ENCODE results near the gene ZNF367. TPM values are rescaled to one million over a fixed set of nuclear protein-coding genes. Genes with fewer than 3 reads are reported as not detected.

The ZNF367 gene
- total and polyA plus RNA-seq, 2 donors (not counting 1 experiment from before 2014, with no cell fraction given): 1.3 to 2.2 TPM

GRCh38 chr9:96440671-96441199, 22.6 kb upstream of the ZNF367 start:
- ChIA-PET POLR2A (no interaction called here), CTCF (interaction anchor here (0.7 to 0.9 kb wide), 2 partner anchors 16 to 1533 kb away, joined by 3 read pairs; no protein-coding TSS in a partner anchor)
- TF ChIP-seq CTCF (IDR thresholded peaks at IDR 0.05) (no peak), EZH2 (IDR thresholded peaks at IDR 0.05; ENCODE audit: borderline replicate concordance, insufficient read depth, low read depth, low read length, poor library complexity, severe bottlenecking) (no peak)
- Mint-ChIP-seq H3K27ac (no peak overlapping the region), H3K9me3 (ENCODE audit: insufficient read depth) (no peaks in the 10 kb centered on the region), H3K27me3 (no peaks in the 10 kb centered on the region), H3K4me3 (no peak overlapping the region), H3K4me1 (no peaks in the 10 kb centered on the region)
- Histone ChIP-seq H2AFZ (ENCODE audit: insufficient read depth, low read depth, low read length, poor library complexity, severe bottlenecking) (no peak overlapping the region), H3K4me1 (ENCODE audit: control insufficient read depth in 2 of 2, insufficient read depth in 2 of 2, low read length in 2 of 2) (no peaks in the 10 kb centered on the region), H3K9me3 (ENCODE audit: control extremely low read depth in 1 of 3, control insufficient read depth in 2 of 3, insufficient read depth in 1 of 3, low read length in 2 of 3) (no peaks in the 10 kb centered on the region), H3K36me3 (replicated peaks in 1 of 2; ENCODE audit: control extremely low read depth in 1 of 2, control insufficient read depth in 1 of 2, extremely low read depth in 1 of 2, insufficient read depth in 2 of 2, low read length in 1 of 2) (no peaks in the 10 kb centered on the region), H3K27ac (ENCODE audit: low read length in 2 of 2) (no peak overlapping the region), H3K79me2 (ENCODE audit: control insufficient read depth, insufficient read depth, low read length) (no peaks in the 10 kb centered on the region), H3K9ac (ENCODE audit: low read length) (no peak overlapping the region), H3K4me3 (ENCODE audit: control extremely low read depth in 1 of 5, extremely low read depth in 1 of 5, insufficient read depth in 1 of 5, low read depth in 2 of 5, low read length in 4 of 5) (no peak overlapping the region), H3K4me2 (replicated peaks; ENCODE audit: low read depth, low read length, poor library complexity, severe bottlenecking) (no peak overlapping the region), H4K20me1 (ENCODE audit: control insufficient read depth, insufficient read depth, low read length, poor library complexity, severe bottlenecking) (no peaks in the 10 kb centered on the region), H3K27me3 (replicated peaks in 1 of 4; ENCODE audit: control extremely low read depth in 1 of 4, control insufficient read depth in 3 of 4, insufficient read depth in 4 of 4, low read length in 3 of 4) (no peaks in the 10 kb centered on the region)
- ATAC-seq (ENCODE audit: low read depth) (no peak), DNase-seq (no peak)
- WGBS (ENCODE audit: insufficient coverage): 100% methylated on average over 1 of the region's 5 CpGs
- intact Hi-C loops (cut with micrococcal nuclease): loop anchor here (10.0 kb wide), 1 partner anchor 414 kb away; the partner anchor contains the start of gene ZNF782

- Mint-ChIP-seq H3K27me3 (peaks cover 8% of the 10 kb centered on the region), H3K9me3 (ENCODE audit: insufficient read depth) (no peaks in the 10 kb centered on the region), H3K27ac (no peak overlapping the region), H3K4me1 (no peaks in the 10 kb centered on the region), H3K4me3 (no peak overlapping the region)
- no peak overlapping the region for H3K9ac ChIP-seq (ENCODE audit: low read length)
- DNase-seq (no peak), ATAC-seq (ENCODE audit: low read depth) (no peak)
- no peak overlapping the region for H2AFZ ChIP-seq (ENCODE audit: insufficient read depth, low read depth, low read length, poor library complexity, severe bottlenecking)
- no peak overlapping the region for H3K4me2 ChIP-seq (replicated peaks; ENCODE audit: low read depth, low read length, poor library complexity, severe bottlenecking)
- H3K27me3 ChIP-seq (replicated peaks in 1 of 4; ENCODE audit: control extremely low read depth in 1 of 4, control insufficient read depth in 3 of 4, insufficient read depth in 4 of 4, low read length in 3 of 4): no peaks in the 10 kb centered on the region
- H3K36me3 ChIP-seq (replicated peaks in 1 of 2; ENCODE audit: control extremely low read depth in 1 of 2, control insufficient read depth in 1 of 2, extremely low read depth in 1 of 2, insufficient read depth in 2 of 2, low read length in 1 of 2): no peaks in the 10 kb centered on the region
- no peaks in the 10 kb centered on the region for H3K4me1 ChIP-seq (ENCODE audit: control insufficient read depth in 2 of 2, insufficient read depth in 2 of 2, low read length in 2 of 2)
- ChIA-PET POLR2A (interaction anchor here (0.6 kb wide), 1 partner anchor 21 kb away, joined by 4 read pairs; no protein-coding TSS in a partner anchor), CTCF (no interaction called here)
- H3K27ac ChIP-seq (ENCODE audit: low read length in 2 of 2): no peak overlapping the region
- intact Hi-C loops (cut with micrococcal nuclease): no loop called here
- H3K79me2 ChIP-seq (ENCODE audit: control insufficient read depth, insufficient read depth, low read length): no peaks in the 10 kb centered on the region
- no peaks in the 10 kb centered on the region for H4K20me1 ChIP-seq (ENCODE audit: control insufficient read depth, insufficient read depth, low read length, poor library complexity, severe bottlenecking)
- no peaks in the 10 kb centered on the region for H3K9me3 ChIP-seq (ENCODE audit: control extremely low read depth in 1 of 3, control insufficient read depth in 2 of 3, insufficient read depth in 1 of 3, low read length in 2 of 3)
- 99% methylated on average over 7 of the region's 7 CpGs for WGBS (ENCODE audit: insufficient coverage)
- no peak overlapping the region for H3K4me3 ChIP-seq (ENCODE audit: control extremely low read depth in 1 of 5, extremely low read depth in 1 of 5, insufficient read depth in 1 of 5, low read depth in 2 of 5, low read length in 4 of 5)
- TF ChIP-seq EZH2 (IDR thresholded peaks at IDR 0.05; ENCODE audit: borderline replicate concordance, insufficient read depth, low read depth, low read length, poor library complexity, severe bottlenecking) (no peak), CTCF (IDR thresholded peaks at IDR 0.05) (no peak)
Observed at GRCh38 chr9:96437454-96437853, 19.3 kb upstream of the ZNF367 start.

Measured in B cell (primary cell).